ENCODE results near the gene MED10. TPM values are rescaled to one million over a fixed set of nuclear protein-coding genes. Genes with fewer than 3 reads are reported as not detected.

The MED10 gene
- total and polyA plus RNA-seq, 2 of the 4 experiments (the other 2 are of a cell fraction): 9.1 to 60.0 TPM

- Histone ChIP-seq H3K18ac (ENCODE audit: low read depth, low read length) (no peak overlapping the region), H4K91ac (ENCODE audit: insufficient read depth, low read depth, low read length) (no peak overlapping the region), H3K14ac (replicated peaks; ENCODE audit: low read depth, low read length) (no peak overlapping the region), H3K27ac (ENCODE audit: insufficient read depth, low read length) (no peak overlapping the region), H4K20me1 (ENCODE audit: insufficient read depth, low read length) (no peaks in the 10 kb centered on the region), H2BK120ac (ENCODE audit: low read depth, low read length) (no peak overlapping the region), H3K23ac (ENCODE audit: low read depth, low read length) (no peak overlapping the region), H2BK15ac (ENCODE audit: low read depth, low read length) (no peak overlapping the region), H3K9me1 (ENCODE audit: insufficient read depth, low read length) (no peaks in the 10 kb centered on the region), H3K4ac (ENCODE audit: low read depth, low read length) (no peak overlapping the region), H3K27me3 (ENCODE audit: control insufficient read depth, insufficient read depth, low read length) (no peaks in the 10 kb centered on the region), H3K4me2 (ENCODE audit: low read depth, low read length) (no peak overlapping the region), H3K9ac (ENCODE audit: low read depth, low read length) (no peak overlapping the region), H3K9me3 (ENCODE audit: control insufficient read depth, insufficient read depth, low read length) (no peaks in the 10 kb centered on the region), H2AK5ac (ENCODE audit: low read depth, low read length) (no peak overlapping the region), H3K4me1 (ENCODE audit: control insufficient read depth, insufficient read depth, low read length) (no peaks in the 10 kb centered on the region), H3K4me3 (ENCODE audit: insufficient read depth, low read depth, low read length) (no peak overlapping the region), H3K56ac (ENCODE audit: extremely low read depth, insufficient read depth, low read length) (no peak overlapping the region), H2BK20ac (ENCODE audit: low read depth, low read length) (no peak overlapping the region), H3K79me1 (ENCODE audit: low read depth in 1 of 2, low read length in 2 of 2) (no peaks in the 10 kb centered on the region), H2AK9ac (replicated peaks; ENCODE audit: low read depth, low read length, poor library complexity) (no peak overlapping the region), H2BK5ac (ENCODE audit: low read depth, low read length, poor library complexity, severe bottlenecking) (no peak overlapping the region), H2AFZ (replicated peaks; ENCODE audit: low read length, poor library complexity) (no peak overlapping the region), H3K36me3 (ENCODE audit: control insufficient read depth, insufficient read depth, low read length) (no peaks in the 10 kb centered on the region), H4K5ac (ENCODE audit: low read depth, low read length) (no peak overlapping the region), H4K8ac (ENCODE audit: low read depth in 2 of 2, low read length in 2 of 2) (no peak overlapping the region)
- DNase-seq (no peak), ATAC-seq (ENCODE audit: low read depth) (no peak)
- TF ChIP-seq FOS (IDR thresholded peaks at IDR 0.05; ENCODE audit: low read depth, low read length): no peak
- TF ChIP-seq RCOR1 (IDR thresholded peaks at IDR 0.05; ENCODE audit: insufficient replicate concordance, low read length): no peak
- no peak for TF ChIP-seq USF2 (IDR thresholded peaks at IDR 0.05; ENCODE audit: low read depth, low read length)
- no peak for TF ChIP-seq MAZ (IDR thresholded peaks at IDR 0.05; ENCODE audit: borderline replicate concordance, low read depth, low read length)
- TF ChIP-seq CEBPB (IDR thresholded peaks at IDR 0.05; ENCODE audit: low read depth, low read length): no peak
- TF ChIP-seq, protein P1, sequence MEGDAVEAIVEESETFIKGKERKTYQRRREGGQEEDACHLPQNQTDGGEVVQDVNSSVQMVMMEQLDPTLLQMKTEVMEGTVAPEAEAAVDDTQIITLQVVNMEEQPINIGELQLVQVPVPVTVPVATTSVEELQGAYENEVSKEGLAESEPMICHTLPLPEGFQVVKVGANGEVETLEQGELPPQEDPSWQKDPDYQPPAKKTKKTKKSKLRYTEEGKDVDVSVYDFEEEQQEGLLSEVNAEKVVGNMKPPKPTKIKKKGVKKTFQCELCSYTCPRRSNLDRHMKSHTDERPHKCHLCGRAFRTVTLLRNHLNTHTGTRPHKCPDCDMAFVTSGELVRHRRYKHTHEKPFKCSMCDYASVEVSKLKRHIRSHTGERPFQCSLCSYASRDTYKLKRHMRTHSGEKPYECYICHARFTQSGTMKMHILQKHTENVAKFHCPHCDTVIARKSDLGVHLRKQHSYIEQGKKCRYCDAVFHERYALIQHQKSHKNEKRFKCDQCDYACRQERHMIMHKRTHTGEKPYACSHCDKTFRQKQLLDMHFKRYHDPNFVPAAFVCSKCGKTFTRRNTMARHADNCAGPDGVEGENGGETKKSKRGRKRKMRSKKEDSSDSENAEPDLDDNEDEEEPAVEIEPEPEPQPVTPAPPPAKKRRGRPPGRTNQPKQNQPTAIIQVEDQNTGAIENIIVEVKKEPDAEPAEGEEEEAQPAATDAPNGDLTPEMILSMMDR (conservative IDR thresholded peaks at IDR 0.05; ENCODE audit: low read depth, low read length): no peak
- TF ChIP-seq, protein P2, sequence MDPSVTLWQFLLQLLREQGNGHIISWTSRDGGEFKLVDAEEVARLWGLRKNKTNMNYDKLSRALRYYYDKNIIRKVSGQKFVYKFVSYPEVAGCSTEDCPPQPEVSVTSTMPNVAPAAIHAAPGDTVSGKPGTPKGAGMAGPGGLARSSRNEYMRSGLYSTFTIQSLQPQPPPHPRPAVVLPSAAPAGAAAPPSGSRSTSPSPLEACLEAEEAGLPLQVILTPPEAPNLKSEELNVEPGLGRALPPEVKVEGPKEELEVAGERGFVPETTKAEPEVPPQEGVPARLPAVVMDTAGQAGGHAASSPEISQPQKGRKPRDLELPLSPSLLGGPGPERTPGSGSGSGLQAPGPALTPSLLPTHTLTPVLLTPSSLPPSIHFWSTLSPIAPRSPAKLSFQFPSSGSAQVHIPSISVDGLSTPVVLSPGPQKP (IDR thresholded peaks at IDR 0.05; ENCODE audit: borderline replicate concordance, low read depth, low read length): no peak
- no peak for TF ChIP-seq BHLHE40 (IDR thresholded peaks at IDR 0.05; ENCODE audit: low read depth, low read length)
- no peak for TF ChIP-seq SMC3 (IDR thresholded peaks at IDR 0.05; ENCODE audit: low read depth, low read length)
- WGBS, 2 experiments (ENCODE audit: extremely low coverage in 2 of 2, insufficient read length in 1 of 2): 90% methylated on average over 2 of the region's 6 CpGs; no CpG with 5 or more reads in 1 of the 2 experiments
- POLR2A ChIA-PET (ENCODE audit: unreplicated experiment): no interaction called here
- in situ Hi-C loops (cut with MboI; ENCODE audit: low sequenced_read_pairs): no loop called here
- CTCF ChIA-PET: no interaction called here
- intact Hi-C loops (cut with micrococcal nuclease): no loop called here
- BruUV-seq (replicated peaks): no TSS peak
- dilution Hi-C loops (cut with HindIII; ENCODE audit: low sequenced_read_pairs, unreplicated experiment): no loop called here
These were observed 19.9 kb downstream of the MED10 start for GRCh38 chr5:6358434-6358820.

Measured in IMR-90 (cell line).